ENCODE measurements around the gene FRMD4A. TPM values are rescaled to one million over a fixed set of nuclear protein-coding genes. Genes with fewer than 3 reads are reported as not detected.

Gene FRMD4A
- total RNA-seq, 2 donors from 2014 or later, result 18.9 to 46.1 TPM

- H3K9me3 ChIP-seq, result no peaks in the 10 kb centered on the region
- DNase-seq, result no peak
- H3K4me3 ChIP-seq, result no peak overlapping the region
- no peaks in the 10 kb centered on the region for H3K4me1 ChIP-seq
- no peaks in the 10 kb centered on the region for H3K36me3 ChIP-seq (replicated peaks in 1 of 2; ENCODE audit: insufficient read depth in 1 of 2, low read depth in 2 of 2)
- no peak for ATAC-seq
- TF ChIP-seq POLR2A (IDR thresholded peaks at IDR 0.05) (no peak), CTCF (IDR thresholded peaks at IDR 0.05) (no peak)
- no peaks in the 10 kb centered on the region for H3K27me3 ChIP-seq
- intact Hi-C loops (cut with DNase I), result no loop called here
- 89 to 93% methylated on average over 14 of the region's 14 CpGs for WGBS, 2 donors
- no peak overlapping the region for H3K27ac ChIP-seq
Measured at GRCh38 chr10:14131261-14131960, 199.3 kb downstream of the FRMD4A start.

GRCh38 chr10:14129770-14130169 is 201.0 kb downstream of the FRMD4A start:
- 66 to 80% methylated on average over 4 of the region's 4 CpGs for WGBS, 2 donors
- H3K9me3 ChIP-seq, result no peaks in the 10 kb centered on the region
- no peaks in the 10 kb centered on the region for H3K36me3 ChIP-seq (replicated peaks in 1 of 2; ENCODE audit: insufficient read depth in 1 of 2, low read depth in 2 of 2)
- no peaks in the 10 kb centered on the region for H3K27me3 ChIP-seq
- no peaks in the 10 kb centered on the region for H3K4me1 ChIP-seq
- no peak for TF ChIP-seq POLR2A (IDR thresholded peaks at IDR 0.05)
- no peak for TF ChIP-seq CTCF (IDR thresholded peaks at IDR 0.05)
- intact Hi-C loops (cut with DNase I), result no loop called here
- DNase-seq (no peak), ATAC-seq (no peak)
- no peak overlapping the region for H3K4me3 ChIP-seq
- H3K27ac ChIP-seq, result no peak overlapping the region

- H3K27ac ChIP-seq, result no peak overlapping the region
- 85 to 89% methylated on average over 8 of the region's 8 CpGs for WGBS, 2 donors
- TF ChIP-seq CTCF (IDR thresholded peaks at IDR 0.05) (no peak), POLR2A (IDR thresholded peaks at IDR 0.05) (no peak)
- H3K27me3 ChIP-seq, result no peaks in the 10 kb centered on the region
- no peaks in the 10 kb centered on the region for H3K4me1 ChIP-seq
- no peaks in the 10 kb centered on the region for H3K9me3 ChIP-seq
- no peak for ATAC-seq
- intact Hi-C loops (cut with DNase I), result no loop called here
- no peak for DNase-seq
- H3K4me3 ChIP-seq, result no peak overlapping the region
- H3K36me3 ChIP-seq (replicated peaks in 1 of 2; ENCODE audit: insufficient read depth in 1 of 2, low read depth in 2 of 2), result no peaks in the 10 kb centered on the region
Measured at GRCh38 chr10:14128519-14128918, 202.2 kb downstream of the FRMD4A start.

- H3K27ac ChIP-seq, result no peak overlapping the region
- 77 to 87% methylated on average over 6 of the region's 6 CpGs for WGBS, 2 donors
- no peaks in the 10 kb centered on the region for H3K27me3 ChIP-seq
- ATAC-seq (no peak), DNase-seq (no peak)
- no peaks in the 10 kb centered on the region for H3K36me3 ChIP-seq (replicated peaks in 1 of 2; ENCODE audit: insufficient read depth in 1 of 2, low read depth in 2 of 2)
- TF ChIP-seq CTCF (IDR thresholded peaks at IDR 0.05) (no peak), POLR2A (IDR thresholded peaks at IDR 0.05) (no peak)
- H3K4me3 ChIP-seq, result no peak overlapping the region
- H3K4me1 ChIP-seq, result no peaks in the 10 kb centered on the region
- intact Hi-C loops (cut with DNase I), result no loop called here
- no peaks in the 10 kb centered on the region for H3K9me3 ChIP-seq
Measured at GRCh38 chr10:14126697-14127440, 203.9 kb downstream of the FRMD4A start.
